Naive thymus-derived CD4-positive, alpha-beta T cell (primary cell): ENCODE measurements around the gene SCAP. TPM values are rescaled to one million over a fixed set of nuclear protein-coding genes. Genes with fewer than 3 reads are reported as not detected.
A peak's percentile ranks its signal among the peaks of the same experiment; 100 is the strongest.

Experiments used
- ATAC-seq: fragments of 150-1000 bp; cut with Tn5 transposase; 2 replicates; pipeline ENCODE4 v1.10.0; 2021; ENCODE audit warnings: mild to moderate bottlenecking, moderate library complexity
- CTCF ChIA-PET: fragments of 350-600 bp; sonication (Branson Sonifier 250); formaldehyde crosslinking; loops from one replicate; lab custom pipeline; 2021; ENCODE audit warnings: antibody characterized with exemption; lab: Charles Lee
- POLR2A ChIA-PET: fragments of 350-600 bp; sonication (Branson Sonifier 250); formaldehyde crosslinking; loops from one replicate; lab custom pipeline; 2021; ENCODE audit warnings: antibody characterized with exemption, inconsistent platforms; lab: Charles Lee
- DNase-seq, 9 donors: peaks; one replicate each; pipeline versions ENCODE4 v3.0.0 to v3.0.0-alpha.2; 2020 to 2022; ENCODE audit warnings: mixed read lengths in 1 of 9
- H3K27ac ChIP-seq: one replicate; pipeline ENCODE4 v1.7.0; 2013; ENCODE audit warnings: mild to moderate bottlenecking, low read depth, low read length, moderate library complexity
- H3K27me3 ChIP-seq, 2 donors: one replicate each; pipeline ENCODE4 v1.7.0; 2013; ENCODE audit warnings: low read length in 2 of 2, mild to moderate bottlenecking in 2 of 2, moderate library complexity in 2 of 2; ENCODE audit not compliant: control insufficient read depth in 2 of 2, insufficient read depth in 2 of 2
- H3K36me3 ChIP-seq, 3 experiments: 1 replicate in 2 of 3; 2 replicates in 1 of 3; pipeline ENCODE4 v1.7.0; 2013; ENCODE audit warnings: low read length in 3 of 3, mild to moderate bottlenecking in 3 of 3, moderate library complexity in 1 of 3; ENCODE audit not compliant: insufficient read depth in 3 of 3, control insufficient read depth in 2 of 3
- H3K4me1 ChIP-seq, 2 donors: one replicate each; pipeline ENCODE4 v1.7.0; 2013; ENCODE audit warnings: low read length in 2 of 2, mild to moderate bottlenecking in 2 of 2, moderate library complexity in 1 of 2; ENCODE audit not compliant: control insufficient read depth in 2 of 2, insufficient read depth in 2 of 2
- H3K4me3 ChIP-seq: 2 replicates; pipeline ENCODE4 v1.7.0; 2013; ENCODE audit warnings: mild to moderate bottlenecking, low read length
- H3K9me3 ChIP-seq, 3 experiments: 1 replicate in 2 of 3; 2 replicates in 1 of 3; pipeline ENCODE4 v1.7.0; 2013; ENCODE audit warnings: low read length in 3 of 3; ENCODE audit not compliant: control insufficient read depth in 2 of 3
- H3K27ac Mint-ChIP-seq, 9 donors: one replicate each; pipeline ENCODE4 v1.8.0; 2020 to 2022; ENCODE audit warnings: mixed read lengths in 9 of 9, mild to moderate bottlenecking in 8 of 9, moderate library complexity in 5 of 9, inconsistent platforms in 2 of 9
- H3K27me3 Mint-ChIP-seq, 5 donors: one replicate each; pipeline ENCODE4 v1.8.0; 2021 to 2022; ENCODE audit warnings: mixed read lengths in 5 of 5, mild to moderate bottlenecking in 1 of 5
- H3K36me3 Mint-ChIP-seq, 5 donors: one replicate each; pipeline ENCODE4 v1.8.0; 2020 to 2022; ENCODE audit warnings: mixed read lengths in 5 of 5, mild to moderate bottlenecking in 3 of 5, inconsistent platforms in 1 of 5
- H3K4me1 Mint-ChIP-seq, 7 donors: one replicate each; pipeline ENCODE4 v1.8.0; 2020 to 2022; ENCODE audit warnings: mixed read lengths in 7 of 7, mild to moderate bottlenecking in 3 of 7, inconsistent platforms in 1 of 7
- H3K4me3 Mint-ChIP-seq, 10 donors: one replicate each; pipeline ENCODE4 v1.8.0; 2020 to 2022; ENCODE audit warnings: mild to moderate bottlenecking in 10 of 10, mixed read lengths in 10 of 10, moderate library complexity in 6 of 10, inconsistent platforms in 2 of 10
- H3K9me3 Mint-ChIP-seq, 11 donors: one replicate each; pipeline ENCODE4 v1.8.0; 2020 to 2022; ENCODE audit warnings: mixed read lengths in 11 of 11, mild to moderate bottlenecking in 4 of 11, inconsistent platforms in 1 of 11, moderate library complexity in 1 of 11
- intact Hi-C, 2 donors: fragments of 100-400 bp; cut with micrococcal nuclease; formaldehyde crosslinking; loops; one replicate each; pipeline ENCODE4 v1.15.1; 2023
- polyA plus RNA-seq, 2 donors: library from polyadenylated mRNA; unstranded; fragments of 300-500 nt; fragmentation: Illumina TruSeq; gene quantifications; one replicate each; pipeline ENCODE4 v1.2.3, GENCODE V29; 2021
- total RNA-seq, 6 experiments: library from RNA in 5 of 6; stranded (reverse) in 5 of 6; gene quantifications; 1 replicate in 5 of 6; 2 replicates in 1 of 6; pipeline ENCODE4 v1.2.3 and lab custom pipeline; 2021 to 2026

SCAP gene
- total and polyA plus RNA-seq, 7 experiments from 2014 or later = 34.5 to 95.4 (median 90.2) TPM

- H3K4me1 ChIP-seq = peaks cover 8 to 10% of the 10 kb centered on the region in 2 donors
- no peaks in the 10 kb centered on the region for H3K27me3 Mint-ChIP-seq
- H3K27ac ChIP-seq = no peak overlapping the region
- H3K36me3 ChIP-seq = peaks cover 0 to 73% (median 10%) of the 10 kb centered on the region in 3 experiments
- no peak overlapping the region for H3K4me3 ChIP-seq
- H3K27me3 ChIP-seq = no peaks in the 10 kb centered on the region
- no peaks in the 10 kb centered on the region for H3K9me3 ChIP-seq
- H3K4me3 Mint-ChIP-seq = no peak overlapping the region
- intact Hi-C loops = no loop called here
- no peak for ATAC-seq
- H3K4me1 Mint-ChIP-seq = peaks cover 0 to 25% (median 13%) of the 10 kb centered on the region in 7 donors
- POLR2A ChIA-PET = no interaction called here
- H3K36me3 Mint-ChIP-seq = peaks cover 0 to 22% (median 8%) of the 10 kb centered on the region in 5 donors
- no peak for DNase-seq
- peaks cover 0 to 2% (median 0%) of the 10 kb centered on the region in 11 donors for H3K9me3 Mint-ChIP-seq
- no peak overlapping the region for H3K27ac Mint-ChIP-seq
- CTCF ChIA-PET = no interaction called here
Measured at GRCh38 chr3:47425959-47426358, 49.8 kb downstream of the SCAP start.

GRCh38 chr3:47425383-47425778 is 50.4 kb downstream of the SCAP start:
- intact Hi-C loops = no loop called here
- no peaks in the 10 kb centered on the region for H3K27me3 ChIP-seq
- H3K9me3 Mint-ChIP-seq = peaks cover 0 to 2% (median 0%) of the 10 kb centered on the region in 11 donors
- H3K4me3 Mint-ChIP-seq = no peak overlapping the region
- peaks cover 0 to 28% (median 15%) of the 10 kb centered on the region in 7 donors for H3K4me1 Mint-ChIP-seq
- ATAC-seq = no peak
- no peak for DNase-seq
- H3K4me3 ChIP-seq = no peak overlapping the region
- no peaks in the 10 kb centered on the region for H3K9me3 ChIP-seq
- peaks cover 0 to 21% (median 8%) of the 10 kb centered on the region in 5 donors for H3K36me3 Mint-ChIP-seq
- H3K36me3 ChIP-seq = peaks cover 0 to 70% (median 10%) of the 10 kb centered on the region in 3 experiments
- H3K27me3 Mint-ChIP-seq = no peaks in the 10 kb centered on the region
- ChIA-PET CTCF (no interaction called here), POLR2A (no interaction called here)
- no peak overlapping the region for H3K27ac ChIP-seq
- H3K27ac Mint-ChIP-seq = no peak overlapping the region
- H3K4me1 ChIP-seq = peaks cover 8 to 15% of the 10 kb centered on the region in 2 donors

- Histone ChIP-seq H3K27ac (no peak overlapping the region), H3K27me3 (no peaks in the 10 kb centered on the region), H3K4me3 (no peak overlapping the region), H3K36me3 (peaks cover 0 to 70% (median 10%) of the 10 kb centered on the region in 3 experiments), H3K4me1 (peaks cover 8 to 15% of the 10 kb centered on the region in 2 donors), H3K9me3 (no peaks in the 10 kb centered on the region)
- peak overlapping the region in 4 of 9 donors; percentile 20 to 57 (median 26) for H3K27ac Mint-ChIP-seq
- H3K36me3 Mint-ChIP-seq = peaks cover 0 to 18% (median 8%) of the 10 kb centered on the region in 5 donors
- CTCF ChIA-PET = no interaction called here
- no peak for DNase-seq
- H3K4me1 Mint-ChIP-seq = peaks cover 0 to 22% (median 12%) of the 10 kb centered on the region in 7 donors
- POLR2A ChIA-PET = no interaction called here
- H3K27me3 Mint-ChIP-seq = no peaks in the 10 kb centered on the region
- no peaks in the 10 kb centered on the region for H3K9me3 Mint-ChIP-seq
- no peak overlapping the region for H3K4me3 Mint-ChIP-seq
- ATAC-seq = no peak
- intact Hi-C loops = loop anchor here (5.0 kb wide), 1 partner anchor 378 kb away; the partner anchor contains the start of gene DHX30 (in 2 of the 2)
Measured at GRCh38 chr3:47424434-47425382, 51.0 kb downstream of the SCAP start.

- Mint-ChIP-seq H3K9me3 (no peaks in the 10 kb centered on the region), H3K27me3 (no peaks in the 10 kb centered on the region), H3K36me3 (peaks cover 0 to 17% (median 8%) of the 10 kb centered on the region in 5 donors), H3K4me3 (no peak overlapping the region), H3K27ac (peak overlapping the region in 6 of 9 donors; percentile 13 to 96 (median 44)), H3K4me1 (peaks cover 0 to 22% (median 12%) of the 10 kb centered on the region in 7 donors)
- Histone ChIP-seq H3K9me3 (no peaks in the 10 kb centered on the region), H3K4me1 (peaks cover 8 to 15% of the 10 kb centered on the region in 2 donors), H3K36me3 (peaks cover 0 to 75% (median 20%) of the 10 kb centered on the region in 3 experiments), H3K27me3 (no peaks in the 10 kb centered on the region), H3K4me3 (no peak overlapping the region), H3K27ac (no peak overlapping the region)
- intact Hi-C loops = loop anchor here (5.0 kb wide), 1 partner anchor 379 kb away; the partner anchor contains the start of gene DHX30 (in 2 of the 2)
- no peak for DNase-seq
- ATAC-seq = no peak
- ChIA-PET CTCF (no interaction called here), POLR2A (no interaction called here)
Measured at GRCh38 chr3:47423548-47424145, 52.1 kb downstream of the SCAP start.

GRCh38 chr3:47422743-47423142 is 53.0 kb downstream of the SCAP start:
- Mint-ChIP-seq H3K36me3 (peaks cover 0 to 13% (median 8%) of the 10 kb centered on the region in 5 donors), H3K27me3 (no peaks in the 10 kb centered on the region), H3K4me1 (peaks cover 0 to 22% (median 10%) of the 10 kb centered on the region in 7 donors), H3K27ac (peak overlapping the region in 7 of 9 donors; percentile 1 to 100 (median 94)), H3K9me3 (no peaks in the 10 kb centered on the region), H3K4me3 (peak overlapping the region in 1 of 10 donors; percentile 13)
- H3K27me3 ChIP-seq = no peaks in the 10 kb centered on the region
- intact Hi-C loops = loop anchor here (5.0 kb wide), 1 partner anchor 380 kb away; the partner anchor contains the start of gene DHX30 (in 2 of the 2)
- no peaks in the 10 kb centered on the region for H3K9me3 ChIP-seq
- H3K4me1 ChIP-seq = peaks cover 8 to 15% of the 10 kb centered on the region in 2 donors
- ATAC-seq (no peak), DNase-seq (no peak)
- ChIA-PET POLR2A (interaction anchor here (1.0 to 2.8 kb wide), 2 partner anchors 12 to 53 kb away, joined by 3 to 21 read pairs; partner anchors contain the start of gene SCAP), CTCF (interaction anchor here (2.4 kb wide), 1 partner anchor 53 kb away, joined by 38 read pairs; the partner anchor contains the start of gene SCAP)
- no peak overlapping the region for H3K4me3 ChIP-seq
- H3K36me3 ChIP-seq = peaks cover 0 to 74% (median 17%) of the 10 kb centered on the region in 3 experiments
- peak overlapping the region; percentile 79 for H3K27ac ChIP-seq
